Anterior cingulate cortex (tissue), 58 donors: Measurements from ENCODE around the gene TMEM156.

ENCODE experiments used
- DNase-seq, 58 donors: peaks; one replicate each; lab custom pipeline; 2025; lab: John Stamatoyannopoulos, UW

Gene TMEM156

DNA sequence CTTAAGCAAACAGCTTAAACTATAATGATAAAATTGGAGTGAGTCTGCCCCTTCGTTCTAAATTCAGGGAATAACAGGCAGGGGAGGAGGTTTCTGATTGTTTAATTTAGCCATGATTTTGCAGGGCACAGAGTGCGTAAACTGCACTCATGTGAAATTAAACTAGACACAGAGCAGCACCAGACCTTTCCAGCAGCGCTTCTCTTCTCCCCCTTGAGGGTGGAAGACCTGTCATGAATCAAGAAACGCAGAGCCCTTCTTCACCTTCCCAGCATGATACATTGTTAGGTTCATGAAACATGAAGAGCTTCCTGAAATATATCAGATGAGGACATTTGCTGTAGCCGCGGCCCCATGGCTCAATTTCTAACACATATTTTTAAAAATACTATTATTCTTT is 101.5 kb downstream of the TMEM156 start:
- no peak for DNase-seq

DNA sequence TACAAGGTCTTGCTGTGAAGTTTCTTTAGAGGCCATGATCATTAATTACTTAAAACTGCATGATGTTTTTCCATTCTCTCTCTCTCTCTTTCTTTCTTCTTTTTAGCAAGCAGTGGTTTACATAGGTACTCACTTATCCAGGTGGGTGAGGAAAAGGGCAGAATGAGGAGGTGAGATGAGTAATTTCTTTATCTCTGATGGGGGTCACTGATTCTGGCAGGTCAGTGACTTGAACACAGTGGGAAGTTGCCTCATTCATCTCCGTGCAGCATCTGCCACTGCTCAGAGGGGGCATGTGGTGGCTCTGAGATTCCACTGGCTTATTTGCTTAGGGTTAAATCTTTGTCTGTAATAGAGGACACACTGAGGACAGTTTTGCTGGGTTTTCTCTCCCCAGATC is 102.0 kb downstream of the TMEM156 start:
- no peak for DNase-seq

DNA sequence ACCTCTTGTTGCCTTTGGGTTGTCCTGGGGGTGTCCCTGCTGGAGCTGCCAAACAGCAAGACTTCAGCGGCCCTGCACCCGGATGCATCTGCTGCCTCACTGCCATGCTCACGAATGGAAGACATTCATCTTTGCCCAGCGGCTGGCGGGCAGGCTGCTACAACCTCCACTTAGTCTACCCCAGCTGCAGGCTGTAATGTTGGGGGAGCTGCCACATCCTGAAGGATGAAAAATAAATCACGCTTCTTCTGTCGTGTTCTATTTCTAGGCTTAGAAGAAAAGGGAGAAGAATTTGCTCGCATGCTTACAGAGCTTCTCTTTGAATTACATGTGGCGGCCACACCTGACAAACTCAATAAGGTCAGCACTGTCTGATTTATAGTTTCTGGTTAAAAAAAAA is 103.2 kb downstream of the TMEM156 start:
- peak in 4 of 58 donors; percentile 4 to 11 (median 6) for DNase-seq

DNA sequence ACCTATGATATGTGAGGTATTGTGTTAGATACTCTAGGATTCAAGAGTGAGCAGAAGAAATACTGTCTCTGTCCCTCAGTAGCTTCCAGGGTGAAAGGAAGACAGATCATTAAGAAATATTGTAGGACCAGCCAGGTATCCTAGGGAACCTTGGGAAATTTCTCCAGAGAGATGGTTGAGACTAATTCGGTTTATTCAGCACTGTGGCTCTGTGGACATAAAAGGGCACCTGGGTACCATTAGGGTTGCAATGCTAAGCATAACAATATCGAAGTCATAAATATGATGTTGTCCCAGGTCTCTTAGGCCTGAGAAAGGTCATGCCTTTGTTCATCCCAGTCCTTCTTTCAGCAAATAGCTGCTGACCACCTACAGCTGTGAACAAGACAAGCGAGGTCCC is 103.6 kb downstream of the TMEM156 start:
- no peak for DNase-seq

DNA sequence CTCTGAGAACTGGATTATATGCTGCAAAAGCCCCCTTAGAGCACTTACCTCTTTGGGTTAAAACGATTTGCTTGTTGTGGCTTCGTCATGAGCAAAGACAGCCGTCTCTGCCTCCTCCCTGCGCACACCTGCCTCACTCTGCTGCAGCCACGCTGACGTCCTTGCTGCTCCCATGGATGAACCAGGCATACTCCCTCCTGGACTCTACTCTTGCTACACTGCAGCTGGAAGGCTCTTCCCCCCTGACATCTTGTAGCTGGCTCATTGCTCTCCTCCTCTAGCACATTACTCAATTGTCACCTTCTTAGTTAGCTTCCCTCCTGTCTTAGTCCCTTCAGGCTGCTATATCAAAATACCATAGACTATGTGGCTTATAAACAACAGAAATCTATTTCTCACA is 105.3 kb downstream of the TMEM156 start:
- no peak for DNase-seq

DNA sequence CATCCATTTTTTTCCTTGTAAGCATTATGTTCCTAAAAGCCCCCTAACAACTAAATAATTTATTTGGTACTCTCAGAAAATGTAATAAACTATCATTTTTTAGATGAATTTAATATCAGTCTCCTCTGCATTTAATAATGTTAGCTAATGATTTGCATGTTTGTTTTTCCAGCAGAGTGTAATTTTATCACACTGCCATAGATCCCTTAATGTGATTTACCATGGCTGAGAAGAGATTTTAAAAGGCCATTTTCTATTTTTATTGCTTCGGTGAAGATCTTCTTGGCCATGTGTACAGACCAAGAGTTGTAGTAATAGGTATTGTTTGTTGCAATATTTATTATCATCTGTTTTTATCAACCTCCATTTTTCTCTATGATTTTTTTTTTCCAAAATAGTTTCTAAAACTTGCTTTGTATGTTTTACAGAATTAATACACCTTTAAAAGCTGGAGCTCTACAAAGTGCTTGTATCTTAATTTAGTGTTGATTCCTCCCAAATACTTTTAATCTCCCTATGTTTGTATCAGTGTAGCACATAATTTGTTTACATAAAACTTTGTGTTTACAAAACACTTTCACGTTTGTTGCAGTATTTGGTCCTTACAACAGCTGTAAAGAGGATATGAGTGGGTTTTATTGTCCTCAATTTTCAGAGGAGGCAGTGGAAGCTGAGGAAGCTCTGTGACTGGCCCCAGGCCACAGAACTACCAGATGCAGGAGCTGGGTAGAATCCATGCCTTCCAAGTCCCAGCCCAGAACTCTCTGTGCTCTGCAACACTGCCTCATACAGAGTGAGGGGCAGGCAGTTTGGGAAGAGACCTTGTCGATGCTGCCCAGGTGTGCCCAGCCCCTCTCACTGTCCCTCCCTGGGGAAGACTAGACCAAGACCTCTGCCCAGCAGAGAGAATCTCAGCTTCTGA is 106.5 kb downstream of the TMEM156 start:
- peak in 37 of 58 donors; percentile 4 to 71 (median 23) for DNase-seq

DNA sequence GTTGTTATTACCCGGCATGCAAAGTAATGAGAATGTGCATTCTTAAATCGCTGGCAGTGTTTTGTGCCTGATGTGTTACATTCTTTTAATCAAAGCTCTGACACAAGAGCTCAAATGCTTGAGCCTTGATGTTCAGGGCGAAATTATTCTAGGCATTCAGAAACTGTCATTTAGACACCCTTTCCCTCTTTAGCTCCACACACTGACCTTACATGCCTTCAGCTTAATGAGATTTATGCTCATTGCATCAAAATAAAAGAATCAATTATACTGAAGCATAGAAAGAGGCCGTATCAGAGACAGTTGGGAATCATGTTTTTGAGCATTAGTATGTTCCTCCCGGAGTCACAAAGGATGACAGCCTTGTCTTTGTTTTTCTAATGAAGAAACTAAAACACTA is 107.9 kb downstream of the TMEM156 start:
- no peak for DNase-seq

DNA sequence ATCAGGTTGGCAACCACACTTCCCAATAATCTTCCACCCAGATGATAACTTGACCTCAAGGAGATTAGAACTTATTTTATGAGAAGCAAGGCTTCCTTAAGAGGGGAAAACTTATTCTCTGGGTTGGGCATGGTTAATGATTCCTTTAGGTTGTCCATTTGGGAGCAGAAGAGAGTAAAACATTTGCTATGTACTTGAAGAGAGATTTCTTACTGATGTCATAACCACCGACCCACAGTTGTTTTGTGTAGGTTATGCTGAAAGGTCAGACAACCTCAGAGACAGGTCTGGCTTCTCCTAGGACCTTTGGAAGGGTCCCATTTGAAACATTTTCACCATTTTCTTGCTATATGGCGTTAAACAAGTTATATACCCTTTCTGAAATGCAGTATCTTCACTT is 108.5 kb downstream of the TMEM156 start:
- no peak for DNase-seq

DNA sequence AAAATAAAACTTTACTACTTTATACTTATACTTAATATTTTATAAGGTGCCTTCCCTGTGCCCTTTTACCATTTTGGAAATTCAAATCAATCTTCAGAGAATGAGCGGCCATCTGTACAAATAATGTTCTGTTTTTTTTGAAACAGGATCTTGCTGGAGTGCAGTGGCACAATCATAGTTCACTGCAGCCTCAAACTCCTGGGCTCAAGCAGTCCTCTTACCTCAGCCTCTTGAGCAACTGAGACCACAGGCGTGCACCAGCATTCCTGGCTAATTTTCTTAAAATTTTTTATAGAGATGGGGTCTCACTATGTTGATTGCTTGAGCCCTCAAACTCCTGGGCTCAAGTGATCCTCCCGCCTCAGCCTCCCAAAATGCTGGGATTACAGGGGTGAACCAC is 111.1 kb downstream of the TMEM156 start:
- DNase-seq, result no peak

DNA sequence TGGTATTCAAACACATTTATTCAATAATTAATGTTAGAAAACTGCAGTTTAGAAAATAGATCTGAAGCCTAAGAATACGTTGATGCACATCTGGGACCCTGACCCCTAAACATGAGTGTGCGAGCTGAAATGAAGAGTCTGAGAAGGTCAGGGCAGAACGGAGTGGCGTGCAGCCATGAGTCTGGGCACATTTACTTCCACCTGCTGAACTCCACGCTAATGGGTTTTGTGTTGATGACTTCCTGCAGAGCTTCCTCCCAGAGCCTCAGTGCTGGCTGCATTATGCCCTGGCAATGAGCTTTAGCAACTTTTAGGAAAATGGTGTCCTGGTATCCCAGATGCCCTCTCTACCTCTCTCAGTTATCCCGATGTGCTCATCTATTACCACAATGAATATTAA is 111.5 kb downstream of the TMEM156 start:
- DNase-seq, result no peak

DNA sequence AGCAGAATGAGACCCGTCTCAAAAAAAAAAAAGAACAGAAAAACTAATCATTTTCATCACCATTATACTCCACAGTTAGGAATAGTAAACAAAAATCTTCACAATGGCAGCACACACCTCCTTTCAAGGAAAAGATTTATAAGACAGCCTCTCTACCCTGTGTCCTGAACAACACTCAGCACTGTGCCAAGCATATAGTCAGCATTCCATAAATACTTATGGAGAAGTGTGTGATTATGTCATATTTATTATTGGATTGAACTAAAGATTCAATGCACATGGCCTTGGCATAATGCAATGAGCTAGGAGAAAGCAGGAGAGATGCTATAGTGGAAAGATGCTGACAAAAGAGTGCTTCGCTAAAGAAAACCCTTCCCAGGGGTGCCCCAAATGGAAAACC is 112.0 kb downstream of the TMEM156 start:
- no peak for DNase-seq

DNA sequence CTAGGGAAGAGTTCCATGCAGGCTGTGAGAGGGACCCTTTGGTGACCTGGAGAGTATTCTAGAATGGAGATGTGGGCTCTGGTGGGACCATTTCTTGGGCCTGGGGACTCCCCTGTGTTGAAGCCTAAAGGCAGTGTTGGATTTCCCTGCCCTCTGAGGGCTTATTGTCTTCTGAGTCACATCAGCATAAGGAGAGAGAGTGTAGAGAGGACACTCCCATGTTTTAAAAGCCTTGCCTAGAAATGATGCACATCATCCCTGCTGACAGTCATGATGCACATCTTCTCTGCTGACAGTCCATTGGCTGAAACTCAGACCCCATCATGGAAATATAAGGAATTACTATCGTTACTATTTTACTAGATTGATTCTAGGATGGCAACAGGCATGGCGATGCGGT is 112.7 kb downstream of the TMEM156 start:
- no peak for DNase-seq

DNA sequence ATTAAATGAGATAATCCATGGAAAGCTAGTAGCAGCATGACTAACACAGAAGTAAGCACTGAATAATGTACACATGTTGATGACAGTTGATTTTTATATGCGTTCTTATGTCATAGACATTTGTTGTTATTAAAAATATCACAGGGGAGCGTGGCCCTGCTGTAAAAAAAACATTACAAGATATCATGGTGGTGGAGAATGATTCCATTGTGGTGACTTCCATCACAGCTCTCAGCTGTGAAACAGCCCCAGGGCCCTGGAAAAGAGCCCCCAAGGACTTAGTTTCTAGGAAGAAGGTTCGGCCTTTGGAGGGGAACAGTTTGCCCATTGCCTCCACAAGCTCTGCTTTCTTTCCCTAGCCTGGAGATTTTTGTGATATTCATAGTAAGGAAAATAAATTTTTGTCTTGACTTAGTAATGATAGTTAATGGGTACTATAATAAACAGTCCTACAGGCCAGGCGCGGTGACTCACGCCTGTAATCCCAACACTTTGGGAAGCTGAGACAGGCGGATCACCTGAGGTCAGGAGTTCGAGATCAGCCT is 114.7 kb downstream of the TMEM156 start:
- DNase-seq, result no peak
